GM23248 (cell line): ENCODE measurements around the gene MET. TPM values are rescaled to one million over a fixed set of nuclear protein-coding genes. Genes with fewer than 3 reads are reported as not detected.

ENCODE experiments used
- DNase-seq: peaks from one replicate; pipeline ENCODE4 v3.0.0-alpha.2; 2015
- H2AFZ ChIP-seq: fragments of 200-600 bp; sonication (generic); 2 replicates; pipeline ENCODE4 v1.6.1; 2016; ENCODE audit warnings: antibody characterized with exemption
- H3F3A ChIP-seq: fragments of 200-600 bp; sonication (generic); 2 replicates; pipeline ENCODE4 v1.6.1; 2016; ENCODE audit warnings: mild to moderate bottlenecking, antibody characterized with exemption, mixed run types; ENCODE audit not compliant: insufficient read depth
- H3K27ac ChIP-seq: fragments of 200-600 bp; sonication (generic); 2 replicates; pipeline ENCODE4 v1.5.1; 2016; ENCODE audit warnings: mild to moderate bottlenecking
- H3K27me3 ChIP-seq: fragments of 200-600 bp; sonication (generic); replicated peaks from 2 replicates; pipeline ENCODE4 v1.6.1; 2016; ENCODE audit warnings: mild to moderate bottlenecking; ENCODE audit not compliant: insufficient read depth
- H3K36me3 ChIP-seq: fragments of 200-600 bp; sonication (generic); 2 replicates; pipeline ENCODE4 v1.6.1; 2016; ENCODE audit warnings: low read depth, mild to moderate bottlenecking
- H3K4me1 ChIP-seq: fragments of 200-600 bp; sonication (generic); 2 replicates; pipeline ENCODE4 v1.6.1; 2016; ENCODE audit warnings: mild to moderate bottlenecking; ENCODE audit not compliant: insufficient read depth
- H3K4me2 ChIP-seq: fragments of 200-600 bp; sonication (generic); one replicate; pipeline ENCODE4 v1.6.1; 2016; ENCODE audit warnings: mild to moderate bottlenecking; ENCODE audit not compliant: unreplicated experiment
- H3K4me3 ChIP-seq: fragments of 200-600 bp; sonication (generic); 2 replicates; pipeline ENCODE4 v1.5.1; 2016; ENCODE audit warnings: mild to moderate bottlenecking
- H3K79me2 ChIP-seq: fragments of 200-600 bp; sonication (generic); 2 replicates; pipeline ENCODE4 v1.6.1; 2016; ENCODE audit warnings: mild to moderate bottlenecking; ENCODE audit not compliant: insufficient read depth
- H3K9ac ChIP-seq: fragments of 200-600 bp; sonication (generic); 2 replicates; pipeline ENCODE4 v1.6.1; 2016; ENCODE audit warnings: mild to moderate bottlenecking
- H3K9me2 ChIP-seq: fragments of 200-600 bp; sonication (generic); 2 replicates; pipeline ENCODE4 v1.6.1; 2016; ENCODE audit warnings: mixed run types, mild to moderate bottlenecking, moderate library complexity; ENCODE audit not compliant: insufficient read depth
- H3K9me3 ChIP-seq: fragments of 200-600 bp; sonication (generic); one replicate; pipeline ENCODE4 v1.6.1; 2017; ENCODE audit warnings: low read depth
- H4K20me1 ChIP-seq: fragments of 200-600 bp; sonication (generic); 2 replicates; pipeline ENCODE4 v1.6.0; 2016; ENCODE audit not compliant: insufficient read depth
- EZH2 ChIP-seq: fragments of 200-600 bp; sonication (generic); IDR thresholded peaks from 2 replicates; pipeline ENCODE4 v1.6.1; 2018; ENCODE audit warnings: antibody characterized with exemption, mild to moderate bottlenecking; ENCODE audit not compliant: insufficient read depth, poor library complexity, severe bottlenecking
- EZH2phosphoT487 ChIP-seq: fragments of 200-600 bp; sonication (generic); IDR thresholded peaks from 2 replicates; pipeline ENCODE4 v1.6.1; 2018; ENCODE audit warnings: antibody characterized with exemption, moderate library complexity, mild to moderate bottlenecking, low read depth; ENCODE audit not compliant: insufficient read depth
- WGBS, 2 experiments: methylation state at CpG; one replicate each; pipeline ENCODE4 v1.1.6; 2015 to 2017; ENCODE audit warnings: low lambda C conversion rate in 2 of 2, low coverage in 1 of 2; ENCODE audit errors: missing lambda C conversion rate in 2 of 2; 5-methylcytosine and 5-hydroxymethylcytosine counted together
- in situ Hi-C: fragments of 300-500 bp; cut with MboI; formaldehyde crosslinking; loops from 2 replicates; pipeline ENCODE4 v1.15.0; 2020
- polyA plus RNA-seq: library from polyadenylated mRNA; unstranded; fragments of >200 nt; fragmentation: Nextera tagmentation; extraction: Ambion mirVana; gene quantifications from 2 replicates; pipeline ENCODE4 v1.2.1, GENCODE V29; 2016
- total RNA-seq: library from RNA; depleted of rRNA; stranded (reverse); fragments of >200 nt; shearing (Covaris generic); gene quantifications from 2 replicates; pipeline ENCODE4 v1.2.3, GENCODE V29; 2014

MET gene
- total and polyA plus RNA-seq, 2 experiments from 2014 or later: 25.3 to 62.3 TPM

- H2AFZ ChIP-seq: no peak overlapping the region
- H3K4me3 ChIP-seq: no peak overlapping the region
- TF ChIP-seq EZH2: no peak
- no peak for TF ChIP-seq EZH2phosphoT487
- H3K9me2 ChIP-seq: no peaks in the 10 kb centered on the region
- DNase-seq: no peak
- peaks cover 8% of the 10 kb centered on the region for H3K4me1 ChIP-seq
- H3K9ac ChIP-seq: no peak overlapping the region
- H3K27ac ChIP-seq: no peak overlapping the region
- no peaks in the 10 kb centered on the region for H3K27me3 ChIP-seq
- peaks cover 100% of the 10 kb centered on the region for H3K79me2 ChIP-seq
- no peak overlapping the region for H3K4me2 ChIP-seq
- in situ Hi-C loops: loop anchor here (10.0 kb wide), 1 partner anchor 125 kb away; no protein-coding TSS in a partner anchor
- H3K9me3 ChIP-seq: no peaks in the 10 kb centered on the region
- no peaks in the 10 kb centered on the region for H3K36me3 ChIP-seq
- H4K20me1 ChIP-seq: no peaks in the 10 kb centered on the region
- 92 to 94% methylated on average over 4 of the region's 4 CpGs for WGBS, 2 experiments
- no peaks in the 10 kb centered on the region for H3F3A ChIP-seq
These were observed 7.5 kb downstream of the MET start for GRCh38 chr7:116679500-116679899.

- 95 to 97% methylated on average over 4 of the region's 4 CpGs for WGBS, 2 experiments
- in situ Hi-C loops: no loop called here
- H3K4me2 ChIP-seq: no peak overlapping the region
- H3K79me2 ChIP-seq: peaks cover 96% of the 10 kb centered on the region
- H3K4me3 ChIP-seq: no peak overlapping the region
- no peaks in the 10 kb centered on the region for H3K36me3 ChIP-seq
- no peaks in the 10 kb centered on the region for H3K9me3 ChIP-seq
- peaks cover 19% of the 10 kb centered on the region for H3K4me1 ChIP-seq
- no peaks in the 10 kb centered on the region for H4K20me1 ChIP-seq
- peaks cover 16% of the 10 kb centered on the region for H3F3A ChIP-seq
- H3K27me3 ChIP-seq: no peaks in the 10 kb centered on the region
- no peak overlapping the region for H3K9ac ChIP-seq
- no peak overlapping the region for H3K27ac ChIP-seq
- no peak overlapping the region for H2AFZ ChIP-seq
- no peak for DNase-seq
- TF ChIP-seq EZH2phosphoT487 (no peak), EZH2 (no peak)
- H3K9me2 ChIP-seq: no peaks in the 10 kb centered on the region
These were observed 11.8 kb downstream of the MET start for GRCh38 chr7:116683786-116684185.

- Histone ChIP-seq H3K9ac (no peak overlapping the region), H3K4me1 (peaks cover 40% of the 10 kb centered on the region), H3K4me2 (no peak overlapping the region), H3K27ac (no peak overlapping the region), H3K4me3 (no peak overlapping the region), H3K9me3 (no peaks in the 10 kb centered on the region), H4K20me1 (no peaks in the 10 kb centered on the region), H3K36me3 (no peaks in the 10 kb centered on the region), H2AFZ (no peak overlapping the region), H3K9me2 (no peaks in the 10 kb centered on the region), H3K79me2 (peaks cover 96% of the 10 kb centered on the region), H3F3A (peaks cover 38% of the 10 kb centered on the region), H3K27me3 (no peaks in the 10 kb centered on the region)
- no peak for DNase-seq
- TF ChIP-seq EZH2 (no peak), EZH2phosphoT487 (no peak)
- WGBS, 2 experiments: 96 to 97% methylated on average over 3 of the region's 3 CpGs
- in situ Hi-C loops: no loop called here
These were observed 14.0 kb downstream of the MET start for GRCh38 chr7:116686033-116686432.

GRCh38 chr7:116686812-116687419 is 14.9 kb downstream of the MET start:
- 95 to 97% methylated on average over 7 of the region's 7 CpGs for WGBS, 2 experiments
- no peak overlapping the region for H3K27ac ChIP-seq

More at GRCh38 chr7:116686812-116687419, 14.9 kb downstream of the MET start:
- DNase-seq: no peak
- peaks cover 46% of the 10 kb centered on the region for H3F3A ChIP-seq
- H3K79me2 ChIP-seq: peaks cover 94% of the 10 kb centered on the region
- no peak overlapping the region for H3K4me2 ChIP-seq
- no peaks in the 10 kb centered on the region for H3K9me2 ChIP-seq
- no peak overlapping the region for H3K4me3 ChIP-seq
- no peak overlapping the region for H2AFZ ChIP-seq
- H4K20me1 ChIP-seq: no peaks in the 10 kb centered on the region
- in situ Hi-C loops: no loop called here
- no peaks in the 10 kb centered on the region for H3K36me3 ChIP-seq
- no peaks in the 10 kb centered on the region for H3K9me3 ChIP-seq
- no peak overlapping the region for H3K9ac ChIP-seq
- no peaks in the 10 kb centered on the region for H3K27me3 ChIP-seq
- TF ChIP-seq EZH2 (no peak), EZH2phosphoT487 (no peak)
- H3K4me1 ChIP-seq: peaks cover 49% of the 10 kb centered on the region
